Calu3 (cell line): ENCODE results near the gene HDAC8. TPM values are rescaled to one million over a fixed set of nuclear protein-coding genes. Genes with fewer than 3 reads are reported as not detected.

Source experiments
- BruUV-seq: library from RNA; stranded (reverse); fragments of 400-500 nt; replicated peaks from 2 replicates; lab custom pipeline; 2021; lab: Mats Ljungman, UMichigan
- CTCF ChIA-PET: fragments of 300-600 bp; sonication (Branson Sonifier 250); formaldehyde crosslinking; loops from one replicate; lab custom pipeline; 2022; ENCODE audit warnings: antibody characterized with exemption; lab: Charles Lee
- DNase-seq: peaks from one replicate; pipeline ENCODE4 v3.0.0; 2022
- H3K27ac Mint-ChIP-seq: one replicate; pipeline ENCODE4 v1.8.0; 2022; ENCODE audit warnings: mixed read lengths; ENCODE audit not compliant: unreplicated experiment
- H3K27me3 Mint-ChIP-seq: one replicate; pipeline ENCODE4 v1.8.0; 2022; ENCODE audit warnings: mixed read lengths; ENCODE audit not compliant: unreplicated experiment
- H3K36me3 Mint-ChIP-seq: one replicate; pipeline ENCODE4 v1.8.0; 2022; ENCODE audit warnings: mild to moderate bottlenecking, moderate library complexity, mixed read lengths; ENCODE audit not compliant: insufficient read depth, unreplicated experiment
- H3K4me1 Mint-ChIP-seq: one replicate; pipeline ENCODE4 v1.8.0; 2022; ENCODE audit warnings: mild to moderate bottlenecking, low read depth, mixed read lengths; ENCODE audit not compliant: unreplicated experiment
- H3K4me3 Mint-ChIP-seq: one replicate; pipeline ENCODE4 v1.8.0; 2022; ENCODE audit warnings: mild to moderate bottlenecking, low read depth, moderate library complexity, mixed read lengths; ENCODE audit not compliant: unreplicated experiment
- H3K9me3 Mint-ChIP-seq: one replicate; pipeline ENCODE4 v1.8.0; 2022; ENCODE audit warnings: low read depth, mixed read lengths; ENCODE audit not compliant: unreplicated experiment
- CTCF ChIP-seq: fragments of 200-600 bp; IDR thresholded peaks from one replicate; pipeline ENCODE4 v1.8.0; 2022; ENCODE audit warnings: antibody characterized with exemption; ENCODE audit not compliant: unreplicated experiment
- intact Hi-C: fragments of 100-400 bp; cut with micrococcal nuclease; formaldehyde crosslinking; loops from one replicate; pipeline ENCODE4 v1.10.0; 2022; ENCODE audit not compliant: unreplicated experiment
- total RNA-seq: library from RNA; stranded (reverse); gene quantifications from 2 replicates; pipeline ENCODE4 v1.2.3, GENCODE V29; 2022

Gene HDAC8
- total RNA-seq, 1 experiment from 2014 or later, result 52.5 TPM

GRCh38 chrX:72475338-72475737, 97.3 kb downstream of the HDAC8 start:
- BruUV-seq, result no TSS peak
- Mint-ChIP-seq H3K4me1 (peaks cover 17% of the 10 kb centered on the region), H3K36me3 (no peaks in the 10 kb centered on the region), H3K4me3 (no peak overlapping the region), H3K27ac (no peak overlapping the region), H3K27me3 (no peaks in the 10 kb centered on the region), H3K9me3 (no peaks in the 10 kb centered on the region)
- CTCF ChIA-PET, result no interaction called here
- intact Hi-C loops, result no loop called here
- DNase-seq, result no peak
- no peak for TF ChIP-seq CTCF

GRCh38 chrX:72470532-72471223, 102.0 kb downstream of the HDAC8 start:
- H3K27me3 Mint-ChIP-seq, result no peaks in the 10 kb centered on the region
- no peak for TF ChIP-seq CTCF
- no peak for DNase-seq
- H3K27ac Mint-ChIP-seq, result no peak overlapping the region
- no TSS peak for BruUV-seq
- intact Hi-C loops, result no loop called here
- no peak overlapping the region for H3K4me3 Mint-ChIP-seq
- H3K36me3 Mint-ChIP-seq, result peaks cover 6% of the 10 kb centered on the region
- CTCF ChIA-PET, result no interaction called here
- H3K4me1 Mint-ChIP-seq, result no peaks in the 10 kb centered on the region
- H3K9me3 Mint-ChIP-seq, result no peaks in the 10 kb centered on the region

- Mint-ChIP-seq H3K27me3 (no peaks in the 10 kb centered on the region), H3K27ac (no peak overlapping the region), H3K4me1 (no peaks in the 10 kb centered on the region), H3K9me3 (no peaks in the 10 kb centered on the region), H3K36me3 (peaks cover 6% of the 10 kb centered on the region), H3K4me3 (no peak overlapping the region)
- no peak for DNase-seq
- BruUV-seq, result no TSS peak
- intact Hi-C loops, result no loop called here
- no peak for TF ChIP-seq CTCF
- CTCF ChIA-PET, result no interaction called here
These were observed 102.5 kb downstream of the HDAC8 start for GRCh38 chrX:72470117-72470516.

GRCh38 chrX:72468607-72469006, 104.0 kb downstream of the HDAC8 start:
- H3K4me1 Mint-ChIP-seq, result no peaks in the 10 kb centered on the region
- no peaks in the 10 kb centered on the region for H3K27me3 Mint-ChIP-seq
- no peak overlapping the region for H3K27ac Mint-ChIP-seq
- H3K4me3 Mint-ChIP-seq, result no peak overlapping the region
- CTCF ChIA-PET, result no interaction called here
- BruUV-seq, result no TSS peak
- intact Hi-C loops, result no loop called here
- H3K9me3 Mint-ChIP-seq, result no peaks in the 10 kb centered on the region
- TF ChIP-seq CTCF, result no peak
- DNase-seq, result no peak
- peaks cover 6% of the 10 kb centered on the region for H3K36me3 Mint-ChIP-seq
